Urinary bladder (tissue), 4 donors: ENCODE results near the gene HOXD8. TPM values are rescaled to one million over a fixed set of nuclear protein-coding genes. Genes with fewer than 3 reads are reported as not detected.

Experiments used
- DNase-seq: peaks from one replicate; pipeline ENCODE4 v3.0.0-alpha.2; 2015; ENCODE audit errors: extremely low spot score
- H3K27ac ChIP-seq: one replicate; pipeline ENCODE4 v1.5.1; 2013; ENCODE audit warnings: low read depth, mild to moderate bottlenecking, moderate library complexity
- H3K36me3 ChIP-seq: one replicate; pipeline ENCODE4 v1.6.1; 2013; ENCODE audit warnings: mild to moderate bottlenecking, moderate library complexity; ENCODE audit not compliant: insufficient read depth
- H3K4me1 ChIP-seq: one replicate; pipeline ENCODE4 v1.6.1; 2013; ENCODE audit warnings: mild to moderate bottlenecking, moderate library complexity; ENCODE audit not compliant: insufficient read depth
- H3K4me3 ChIP-seq: one replicate; pipeline ENCODE4 v1.5.1; 2013; ENCODE audit warnings: low read depth, low read length
- WGBS: extraction: QIAGEN DNeasy Blood & Tissue Kit; methylation state at CpG from one replicate; pipeline ENCODE4 v1.1.7; 2013; 5-methylcytosine and 5-hydroxymethylcytosine counted together
- polyA plus RNA-seq: library from polyadenylated mRNA; stranded (reverse); fragments of 200-250 nt; gene quantifications from one replicate; pipeline ENCODE4 v1.2.3, GENCODE V29; 2013
- total RNA-seq: library from RNA; depleted of rRNA; stranded (reverse); fragments of >200 nt; gene quantifications from one replicate; pipeline ENCODE4 v1.2.3, GENCODE V29; 2014
- donor health status: healthy with polysubstance abuse.
- donor health status: healthy.

Gene HOXD8
- total and polyA plus RNA-seq, 2 donors = 7.0 to 12.3 TPM

DNA sequence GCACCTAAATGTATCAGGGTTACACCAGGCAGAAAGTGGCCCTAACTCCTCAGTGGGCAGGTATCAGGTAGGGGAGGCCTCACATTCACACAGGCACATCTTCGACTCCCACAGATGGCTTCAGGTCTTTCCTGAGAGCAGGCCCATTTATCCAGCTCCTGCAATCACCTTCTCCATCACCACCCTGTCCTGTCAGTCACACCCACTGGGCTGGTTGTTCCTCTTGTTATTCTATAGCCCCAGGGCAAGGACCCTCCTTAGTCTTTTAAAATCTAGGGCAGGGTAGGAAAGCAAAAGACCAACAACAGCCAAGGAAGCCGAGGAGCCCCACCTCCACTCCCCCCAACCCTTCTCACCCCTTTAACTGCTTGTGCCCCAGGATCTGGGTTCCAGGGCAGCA is 12.8 kb downstream of the HOXD8 start:
- H3K4me1 ChIP-seq = no peaks in the 10 kb centered on the region
- no peak for DNase-seq
- no peak overlapping the region for H3K27ac ChIP-seq
- WGBS = 86% methylated on average over 2 of the region's 2 CpGs
- H3K36me3 ChIP-seq = no peaks in the 10 kb centered on the region
- H3K4me3 ChIP-seq = no peak overlapping the region

GRCh38 chr2:176145085-176145969 is 15.8 kb downstream of the HOXD8 start:
- H3K4me3 ChIP-seq = no peak overlapping the region
- no peak for DNase-seq
- no peaks in the 10 kb centered on the region for H3K36me3 ChIP-seq
- WGBS = 70% methylated on average over 4 of the region's 4 CpGs
- H3K27ac ChIP-seq = no peak overlapping the region
- no peaks in the 10 kb centered on the region for H3K4me1 ChIP-seq

DNA sequence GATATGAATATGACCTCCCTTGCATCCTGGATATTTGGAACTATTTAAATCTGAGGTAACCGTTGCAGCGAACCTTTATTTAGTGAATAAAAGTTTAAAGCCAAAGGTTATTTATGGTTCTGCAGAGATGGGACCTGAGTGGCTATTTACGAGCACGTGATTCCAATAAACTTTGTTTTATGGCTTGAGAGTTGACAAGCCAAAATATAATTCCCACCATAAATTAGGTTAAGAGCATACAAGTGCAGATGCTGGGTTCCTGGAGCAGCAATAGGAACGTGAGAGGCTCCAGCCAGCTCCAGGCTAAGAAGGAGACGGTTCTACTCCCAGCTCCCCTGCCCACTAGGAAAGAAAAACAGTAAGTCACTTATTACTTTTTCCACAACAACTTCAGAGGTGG is 16.6 kb downstream of the HOXD8 start:
- no peaks in the 10 kb centered on the region for H3K36me3 ChIP-seq
- no peak overlapping the region for H3K27ac ChIP-seq
- H3K4me1 ChIP-seq = no peaks in the 10 kb centered on the region
- 28% methylated on average over 6 of the region's 6 CpGs for WGBS
- DNase-seq = no peak
- no peak overlapping the region for H3K4me3 ChIP-seq

DNA sequence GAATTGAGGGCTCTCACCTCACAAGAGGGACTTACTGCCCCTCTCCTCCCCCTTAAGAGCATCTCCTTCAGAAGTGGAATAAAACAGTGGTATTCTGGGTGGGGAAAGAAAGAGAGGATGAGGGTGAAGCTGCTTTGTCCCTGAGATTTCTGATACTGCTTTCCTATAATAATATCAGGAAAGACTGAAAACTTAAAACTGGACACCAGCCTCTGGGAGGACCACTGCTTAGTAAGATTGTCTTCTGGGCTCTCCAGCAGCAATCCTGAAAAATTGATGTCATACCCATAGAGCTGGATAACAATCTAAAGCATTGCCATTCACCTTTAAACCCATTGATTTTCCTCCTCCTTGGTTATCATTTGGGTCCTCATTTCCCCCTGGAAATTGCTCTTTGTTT is 17.1 kb downstream of the HOXD8 start:
- Histone ChIP-seq H3K36me3 (no peaks in the 10 kb centered on the region), H3K4me1 (no peaks in the 10 kb centered on the region), H3K4me3 (no peak overlapping the region), H3K27ac (no peak overlapping the region)
- DNase-seq = no peak

DNA sequence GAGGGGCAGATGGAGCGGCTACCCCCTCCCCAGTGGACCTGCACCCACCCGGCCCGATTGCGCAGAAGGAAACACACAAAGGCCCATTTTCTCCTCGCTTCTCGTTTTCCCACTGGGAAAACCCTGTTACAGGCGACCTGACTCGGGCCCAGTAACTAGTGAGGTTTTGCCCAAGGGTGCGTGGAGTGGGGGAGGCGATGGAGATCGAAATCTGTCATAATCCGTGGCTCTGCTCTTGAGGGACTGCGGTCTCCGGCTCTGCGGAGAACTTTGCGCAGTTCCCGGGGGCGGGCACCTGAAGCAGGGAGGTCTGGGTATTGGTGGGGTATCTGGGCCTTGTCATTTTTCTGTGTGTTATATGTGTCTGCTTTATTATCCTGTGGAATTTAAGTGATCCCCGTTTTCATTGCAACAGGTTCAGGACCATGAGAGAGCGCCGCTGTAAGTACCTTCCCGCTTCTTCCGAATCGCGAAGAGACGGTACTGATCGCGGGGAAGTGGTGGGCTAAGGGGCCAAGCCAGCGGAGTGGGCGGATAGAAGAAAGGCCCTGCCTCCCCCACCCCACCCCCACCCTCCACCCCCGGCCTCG is 17.8 kb downstream of the HOXD8 start:
- no peak overlapping the region for H3K27ac ChIP-seq
- H3K36me3 ChIP-seq = no peaks in the 10 kb centered on the region
- DNase-seq = no peak
- 43% methylated on average over 32 of the region's 32 CpGs for WGBS
- no peaks in the 10 kb centered on the region for H3K4me1 ChIP-seq
- H3K4me3 ChIP-seq = no peak overlapping the region

- no peak overlapping the region for H3K4me3 ChIP-seq
- DNase-seq = no peak
- H3K4me1 ChIP-seq = no peaks in the 10 kb centered on the region
- 37% methylated on average over 31 of the region's 31 CpGs for WGBS
- H3K36me3 ChIP-seq = no peaks in the 10 kb centered on the region
- no peak overlapping the region for H3K27ac ChIP-seq
These were observed 18.4 kb downstream of the HOXD8 start for GRCh38 chr2:176147800-176148496.

DNA sequence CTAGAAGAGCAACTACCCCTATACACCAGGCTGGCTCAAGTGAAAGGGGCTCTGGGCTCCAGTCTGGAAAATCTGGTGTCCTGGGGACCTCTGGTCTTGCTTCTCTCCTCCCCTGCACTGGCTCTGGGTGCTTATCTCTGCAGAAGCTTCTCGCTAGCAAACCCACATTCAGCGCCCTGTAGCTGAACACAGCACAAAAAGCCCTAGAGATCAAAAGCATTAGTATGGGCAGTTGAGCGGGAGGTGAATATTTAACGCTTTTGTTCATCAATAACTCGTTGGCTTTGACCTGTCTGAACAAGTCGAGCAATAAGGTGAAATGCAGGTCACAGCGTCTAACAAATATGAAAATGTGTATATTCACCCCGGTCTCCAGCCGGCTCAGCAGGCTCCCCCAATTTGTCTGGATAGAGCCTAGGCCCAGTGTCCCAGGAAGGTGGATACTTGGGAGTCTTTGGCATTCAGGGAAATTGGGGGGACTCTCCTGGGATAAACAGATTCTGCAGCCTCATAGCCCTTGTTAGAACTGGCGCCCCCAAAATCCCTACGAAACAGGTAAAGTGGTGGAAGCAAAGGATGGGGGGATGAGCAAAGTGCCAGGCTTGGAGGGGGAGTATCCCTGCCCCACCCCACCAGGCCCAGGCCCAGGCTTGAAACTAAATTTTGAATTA is 19.4 kb downstream of the HOXD8 start:
- 60% methylated on average over 11 of the region's 11 CpGs for WGBS
- no peak for DNase-seq
- Histone ChIP-seq H3K36me3 (no peaks in the 10 kb centered on the region), H3K4me3 (no peak overlapping the region), H3K4me1 (no peaks in the 10 kb centered on the region), H3K27ac (no peak overlapping the region)

GRCh38 chr2:176149481-176149938 is 20.0 kb downstream of the HOXD8 start:
- 48% methylated on average over 22 of the region's 22 CpGs for WGBS
- H3K4me1 ChIP-seq = no peaks in the 10 kb centered on the region
- no peak for DNase-seq

DNA sequence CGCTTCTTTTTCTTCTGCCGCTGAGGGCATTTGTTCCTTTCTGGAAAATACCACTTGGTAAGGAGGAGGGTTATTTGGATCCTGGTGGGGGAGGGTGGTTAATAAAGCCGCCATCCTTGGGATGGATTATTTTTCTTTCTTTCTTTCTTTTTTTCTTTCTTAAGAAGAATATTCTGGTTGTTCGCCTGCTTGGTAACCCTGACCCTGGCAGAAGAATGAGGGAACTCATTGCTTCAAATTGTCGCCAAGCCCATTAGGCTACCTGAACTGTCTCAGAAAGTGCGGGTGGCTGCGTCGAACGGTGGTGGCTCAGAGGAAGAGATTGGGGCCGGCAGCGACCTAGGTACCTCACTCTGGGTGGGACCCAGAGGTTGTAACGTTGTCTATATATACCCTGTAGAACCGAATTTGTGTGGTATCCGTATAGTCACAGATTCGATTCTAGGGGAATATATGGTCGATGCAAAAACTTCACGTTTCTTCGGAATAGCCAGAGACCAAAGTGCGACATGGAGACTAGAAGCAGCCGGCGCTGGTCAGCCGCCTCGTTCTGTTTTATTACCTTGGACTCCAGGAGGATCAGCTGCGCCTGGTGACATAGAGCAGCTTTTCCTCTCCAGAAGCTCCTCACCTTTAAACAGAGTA is 20.6 kb downstream of the HOXD8 start:
- H3K4me1 ChIP-seq = no peaks in the 10 kb centered on the region
- no peak overlapping the region for H3K27ac ChIP-seq
- no peak overlapping the region for H3K4me3 ChIP-seq
- 51% methylated on average over 24 of the region's 24 CpGs for WGBS
- no peaks in the 10 kb centered on the region for H3K36me3 ChIP-seq
- no peak for DNase-seq

More at GRCh38 chr2:176149481-176149938, 20.0 kb downstream of the HOXD8 start:
- no peak overlapping the region for H3K4me3 ChIP-seq
- H3K36me3 ChIP-seq = no peaks in the 10 kb centered on the region
- no peak overlapping the region for H3K27ac ChIP-seq

GRCh38 chr2:176150584-176151441 is 21.3 kb downstream of the HOXD8 start:
- Histone ChIP-seq H3K27ac (no peak overlapping the region), H3K4me3 (no peak overlapping the region), H3K36me3 (no peaks in the 10 kb centered on the region), H3K4me1 (no peaks in the 10 kb centered on the region)
- WGBS = 65% methylated on average over 14 of the region's 14 CpGs
- DNase-seq = no peak

DNA sequence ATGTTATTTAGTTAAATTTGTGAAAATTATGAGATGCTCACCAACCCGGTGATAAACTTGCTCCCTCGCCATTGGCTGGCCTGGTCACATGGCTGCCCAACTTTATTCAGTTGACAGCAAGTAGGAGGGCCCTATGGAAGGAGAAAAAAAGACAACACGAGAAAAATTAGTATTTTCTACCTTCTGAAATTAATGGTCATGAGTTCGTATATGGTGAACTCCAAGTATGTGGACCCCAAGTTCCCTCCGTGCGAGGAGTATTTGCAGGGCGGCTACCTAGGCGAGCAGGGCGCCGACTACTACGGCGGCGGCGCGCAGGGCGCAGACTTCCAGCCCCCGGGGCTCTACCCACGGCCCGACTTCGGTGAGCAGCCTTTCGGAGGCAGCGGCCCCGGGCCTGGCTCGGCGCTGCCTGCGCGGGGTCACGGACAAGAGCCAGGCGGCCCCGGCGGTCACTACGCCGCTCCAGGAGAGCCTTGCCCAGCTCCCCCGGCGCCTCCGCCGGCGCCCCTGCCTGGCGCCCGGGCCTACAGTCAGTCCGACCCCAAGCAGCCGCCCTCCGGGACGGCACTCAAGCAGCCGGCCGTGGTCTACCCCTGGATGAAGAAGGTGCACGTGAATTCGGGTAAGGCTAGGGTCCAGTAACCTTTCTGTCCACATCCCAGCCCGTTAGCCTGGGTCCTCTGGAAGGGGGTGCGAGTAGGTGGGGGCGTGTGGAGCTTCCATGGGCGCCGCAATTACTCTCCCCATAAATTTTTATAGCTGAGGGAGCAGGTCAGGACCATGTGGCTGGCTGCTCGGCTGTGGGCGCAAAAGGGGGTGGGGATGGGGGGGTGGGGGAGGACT is 22.2 kb downstream of the HOXD8 start, which contains the start of gene HOXD4:
Gene HOXD4 (plus strand): TSS at position 109 of the 846 bp plus-strand sequence. CDS start 84 bp downstream, at position 193.
- no peaks in the 10 kb centered on the region for H3K4me1 ChIP-seq
- H3K4me3 ChIP-seq = no peak within 1 kb of the TSS
- no peak for DNase-seq
- H3K36me3 ChIP-seq = no peaks in the 10 kb centered on the region
- WGBS = 24% methylated on average over 55 of the region's 55 CpGs
- no peak within 1 kb of the TSS for H3K27ac ChIP-seq
